ENCODE data around the gene SF3B5. TPM values are rescaled to one million over a fixed set of nuclear protein-coding genes. Genes with fewer than 3 reads are reported as not detected.
A peak's percentile ranks its signal among the peaks of the same experiment; 100 is the strongest.

Gene SF3B5
- 285 TPM for polyA plus RNA-seq (2013, experiment 1 of 2)
- 286 TPM for polyA plus RNA-seq (2013, experiment 2 of 2)

GRCh38 chr6:144095134-144096002 is at the start of gene SF3B5:
Gene SF3B5 (minus strand): TSS chr6:144095573. CDS start chr6:144095497, 76 bp downstream.
- H3K18ac ChIP-seq (ENCODE audit: low read length): no peak within 1 kb of the TSS
- peak; percentile 100 for DNase-seq
- no peak within 1 kb of the TSS for H3K23ac ChIP-seq (ENCODE audit: low read length)
- no peak within 1 kb of the TSS for H4K5ac ChIP-seq (ENCODE audit: low read length)
- no peak within 1 kb of the TSS for H2AK5ac ChIP-seq (ENCODE audit: low read length)
- no peaks in the 10 kb centered on the region for H3K27me3 ChIP-seq (ENCODE audit: insufficient read depth, low read length, poor library complexity)
- no peak within 1 kb of the TSS for H2BK5ac ChIP-seq (ENCODE audit: low read length)
- H3K4me2 ChIP-seq (ENCODE audit: low read length): peak within 1 kb of the TSS; percentile 54
- no peak within 1 kb of the TSS for H2BK15ac ChIP-seq (replicated peaks; ENCODE audit: low read depth)
- peak within 1 kb of the TSS; percentile 74 for H3K4ac ChIP-seq (ENCODE audit: low read depth, low read length)
- peak within 1 kb of the TSS; percentile 100 for H3K56ac ChIP-seq (ENCODE audit: low read length)
- no peaks in the 10 kb centered on the region for H3K36me3 ChIP-seq (ENCODE audit: control insufficient read depth, insufficient read depth, low read length)
- peaks cover 18% of the 10 kb centered on the region for H3K79me2 ChIP-seq (ENCODE audit: control insufficient read depth, insufficient read depth, low read length)
- H4K8ac ChIP-seq (ENCODE audit: low read depth, low read length): no peak within 1 kb of the TSS
- H3K4me3 ChIP-seq (ENCODE audit: low read length): peak within 1 kb of the TSS; percentile 95
- H3K79me1 ChIP-seq (ENCODE audit: low read length): peaks cover 14% of the 10 kb centered on the region
- H2BK120ac ChIP-seq (ENCODE audit: low read depth, low read length): no peak within 1 kb of the TSS
- no peak within 1 kb of the TSS for H3K27ac ChIP-seq (ENCODE audit: low read depth, low read length)
- peaks cover 3% of the 10 kb centered on the region for H3K4me1 ChIP-seq (ENCODE audit: control insufficient read depth, low read depth, low read length)
- peak within 1 kb of the TSS; percentile 95 for H3K9ac ChIP-seq (ENCODE audit: low read length)
- WGBS (ENCODE audit: extremely low coverage, insufficient coverage, low lambda C conversion rate): no CpG with 5 or more reads among the region's 60 CpGs

DNA sequence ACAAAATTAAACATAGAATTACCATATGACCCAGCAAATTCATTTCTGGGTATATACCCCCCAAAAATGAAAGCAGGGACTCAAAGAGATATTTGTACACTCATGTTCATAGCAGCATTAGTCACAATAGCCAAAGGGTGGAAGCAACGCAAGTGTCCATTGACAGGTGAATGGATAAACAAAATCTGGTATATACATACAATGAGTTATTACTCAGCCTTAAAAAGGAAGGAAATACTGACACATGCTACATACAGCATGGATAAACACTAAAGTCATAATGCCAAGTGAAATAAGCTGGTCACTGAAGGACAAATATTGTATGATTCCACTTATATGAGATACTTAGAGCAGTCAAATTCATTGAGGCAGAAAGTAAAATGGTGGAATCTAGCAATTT is 49.6 kb upstream of the SF3B5 start:
- Histone ChIP-seq H3K4me1 (ENCODE audit: control insufficient read depth, low read depth, low read length) (no peaks in the 10 kb centered on the region), H3K79me1 (ENCODE audit: low read length) (no peaks in the 10 kb centered on the region), H3K36me3 (ENCODE audit: control insufficient read depth, insufficient read depth, low read length) (no peaks in the 10 kb centered on the region), H2BK120ac (ENCODE audit: low read depth, low read length) (no peak overlapping the region), H3K23ac (ENCODE audit: low read length) (no peak overlapping the region), H2AK5ac (ENCODE audit: low read length) (no peak overlapping the region), H2BK5ac (ENCODE audit: low read length) (no peak overlapping the region), H4K5ac (ENCODE audit: low read length) (no peak overlapping the region), H3K27ac (ENCODE audit: low read depth, low read length) (no peak overlapping the region), H3K56ac (ENCODE audit: low read length) (no peak overlapping the region), H3K9ac (ENCODE audit: low read length) (no peak overlapping the region), H3K18ac (ENCODE audit: low read length) (no peak overlapping the region), H3K4me2 (ENCODE audit: low read length) (no peak overlapping the region), H3K4ac (ENCODE audit: low read depth, low read length) (no peak overlapping the region), H4K8ac (ENCODE audit: low read depth, low read length) (no peak overlapping the region), H3K27me3 (ENCODE audit: insufficient read depth, low read length, poor library complexity) (peaks cover 7% of the 10 kb centered on the region), H3K79me2 (ENCODE audit: control insufficient read depth, insufficient read depth, low read length) (no peaks in the 10 kb centered on the region), H3K4me3 (ENCODE audit: low read length) (no peak overlapping the region), H2BK15ac (replicated peaks; ENCODE audit: low read depth) (no peak overlapping the region)
- DNase-seq: no peak
- no CpG with 5 or more reads among the region's 1 CpG for WGBS (ENCODE audit: extremely low coverage, insufficient coverage, low lambda C conversion rate)

DNA sequence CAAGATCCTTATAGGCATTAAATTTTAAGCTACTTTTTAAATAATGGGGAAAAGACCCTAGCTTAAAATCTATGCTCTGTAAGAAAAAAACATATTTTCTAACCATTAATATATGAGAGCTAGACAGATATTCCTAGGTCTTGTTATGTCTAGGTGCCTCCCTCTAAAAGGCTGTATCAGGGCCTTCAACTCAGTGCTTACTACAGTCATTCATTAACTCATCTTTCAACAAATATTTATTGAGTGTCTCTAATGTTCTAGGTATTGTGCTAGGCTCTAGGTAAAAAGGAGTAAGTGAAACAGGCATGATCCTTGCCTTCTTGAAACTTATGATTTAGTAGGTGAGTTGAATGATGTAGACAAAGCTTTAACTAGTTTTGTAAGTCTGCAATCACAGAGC is 48.5 kb upstream of the SF3B5 start:
- Histone ChIP-seq H2BK15ac (replicated peaks; ENCODE audit: low read depth) (no peak overlapping the region), H3K9ac (ENCODE audit: low read length) (no peak overlapping the region), H3K79me1 (ENCODE audit: low read length) (no peaks in the 10 kb centered on the region), H3K27ac (ENCODE audit: low read depth, low read length) (no peak overlapping the region), H4K8ac (ENCODE audit: low read depth, low read length) (no peak overlapping the region), H2BK120ac (ENCODE audit: low read depth, low read length) (no peak overlapping the region), H3K36me3 (ENCODE audit: control insufficient read depth, insufficient read depth, low read length) (no peaks in the 10 kb centered on the region), H3K23ac (ENCODE audit: low read length) (no peak overlapping the region), H3K79me2 (ENCODE audit: control insufficient read depth, insufficient read depth, low read length) (no peaks in the 10 kb centered on the region), H4K5ac (ENCODE audit: low read length) (no peak overlapping the region), H3K18ac (ENCODE audit: low read length) (no peak overlapping the region), H3K56ac (ENCODE audit: low read length) (no peak overlapping the region), H2BK5ac (ENCODE audit: low read length) (no peak overlapping the region), H3K4me2 (ENCODE audit: low read length) (no peak overlapping the region), H3K4me3 (ENCODE audit: low read length) (no peak overlapping the region), H3K4me1 (ENCODE audit: control insufficient read depth, low read depth, low read length) (no peaks in the 10 kb centered on the region), H3K27me3 (ENCODE audit: insufficient read depth, low read length, poor library complexity) (peaks cover 3% of the 10 kb centered on the region), H3K4ac (ENCODE audit: low read depth, low read length) (no peak overlapping the region), H2AK5ac (ENCODE audit: low read length) (no peak overlapping the region)
- DNase-seq: no peak

- Histone ChIP-seq H4K5ac (ENCODE audit: low read length) (no peak overlapping the region), H3K4me1 (ENCODE audit: control insufficient read depth, low read depth, low read length) (no peaks in the 10 kb centered on the region), H3K18ac (ENCODE audit: low read length) (no peak overlapping the region), H3K27me3 (ENCODE audit: insufficient read depth, low read length, poor library complexity) (no peaks in the 10 kb centered on the region), H2BK5ac (ENCODE audit: low read length) (no peak overlapping the region), H3K36me3 (ENCODE audit: control insufficient read depth, insufficient read depth, low read length) (no peaks in the 10 kb centered on the region), H2BK120ac (ENCODE audit: low read depth, low read length) (no peak overlapping the region), H3K4me2 (ENCODE audit: low read length) (no peak overlapping the region), H2AK5ac (ENCODE audit: low read length) (no peak overlapping the region), H3K79me1 (ENCODE audit: low read length) (no peaks in the 10 kb centered on the region), H3K27ac (ENCODE audit: low read depth, low read length) (no peak overlapping the region), H3K79me2 (ENCODE audit: control insufficient read depth, insufficient read depth, low read length) (no peaks in the 10 kb centered on the region), H2BK15ac (replicated peaks; ENCODE audit: low read depth) (no peak overlapping the region), H3K56ac (ENCODE audit: low read length) (no peak overlapping the region), H3K23ac (ENCODE audit: low read length) (no peak overlapping the region), H3K4ac (ENCODE audit: low read depth, low read length) (no peak overlapping the region), H3K4me3 (ENCODE audit: low read length) (no peak overlapping the region), H3K9ac (ENCODE audit: low read length) (no peak overlapping the region), H4K8ac (ENCODE audit: low read depth, low read length) (no peak overlapping the region)
- DNase-seq: no peak
- WGBS (ENCODE audit: extremely low coverage, insufficient coverage, low lambda C conversion rate): no CpG with 5 or more reads among the region's 1 CpG
These were observed 47.7 kb upstream of the SF3B5 start for GRCh38 chr6:144143106-144143505.

DNA sequence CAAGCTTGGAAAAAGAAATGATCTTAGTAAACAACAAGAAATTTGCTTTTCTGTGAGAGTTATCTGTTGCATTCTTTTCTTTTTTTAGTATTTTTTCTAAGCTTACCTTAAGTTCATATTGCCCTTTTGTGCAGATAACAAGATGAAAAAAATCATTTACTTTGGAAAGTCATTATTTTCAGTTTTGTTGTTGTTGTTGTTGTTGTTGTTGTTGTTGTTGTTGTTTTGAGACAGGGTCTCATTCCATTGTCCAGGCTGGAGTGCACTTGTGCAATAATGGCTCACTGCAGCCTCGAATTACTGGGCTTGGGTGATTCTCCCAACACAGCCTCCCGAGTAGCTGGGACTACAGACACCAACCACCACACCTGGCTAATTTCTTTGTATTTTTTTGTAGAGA is 46.1 kb upstream of the SF3B5 start:
- H3K18ac ChIP-seq (ENCODE audit: low read length): no peak overlapping the region
- no peak overlapping the region for H4K5ac ChIP-seq (ENCODE audit: low read length)
- no peak overlapping the region for H2BK5ac ChIP-seq (ENCODE audit: low read length)
- H2BK120ac ChIP-seq (ENCODE audit: low read depth, low read length): no peak overlapping the region
- no peaks in the 10 kb centered on the region for H3K27me3 ChIP-seq (ENCODE audit: insufficient read depth, low read length, poor library complexity)
- H3K36me3 ChIP-seq (ENCODE audit: control insufficient read depth, insufficient read depth, low read length): no peaks in the 10 kb centered on the region
- H3K27ac ChIP-seq (ENCODE audit: low read depth, low read length): no peak overlapping the region
- H4K8ac ChIP-seq (ENCODE audit: low read depth, low read length): no peak overlapping the region
- no peak overlapping the region for H2BK15ac ChIP-seq (replicated peaks; ENCODE audit: low read depth)
- H3K4me1 ChIP-seq (ENCODE audit: control insufficient read depth, low read depth, low read length): no peaks in the 10 kb centered on the region
- no peak overlapping the region for H3K4me3 ChIP-seq (ENCODE audit: low read length)
- no peak overlapping the region for H3K56ac ChIP-seq (ENCODE audit: low read length)
- no peak overlapping the region for H3K9ac ChIP-seq (ENCODE audit: low read length)
- no CpG with 5 or more reads among the region's 2 CpGs for WGBS (ENCODE audit: extremely low coverage, insufficient coverage, low lambda C conversion rate)
- no peak overlapping the region for H2AK5ac ChIP-seq (ENCODE audit: low read length)
- no peaks in the 10 kb centered on the region for H3K79me2 ChIP-seq (ENCODE audit: control insufficient read depth, insufficient read depth, low read length)
- no peaks in the 10 kb centered on the region for H3K79me1 ChIP-seq (ENCODE audit: low read length)
- H3K4ac ChIP-seq (ENCODE audit: low read depth, low read length): no peak overlapping the region
- DNase-seq: no peak
- no peak overlapping the region for H3K4me2 ChIP-seq (ENCODE audit: low read length)
- no peak overlapping the region for H3K23ac ChIP-seq (ENCODE audit: low read length)

DNA sequence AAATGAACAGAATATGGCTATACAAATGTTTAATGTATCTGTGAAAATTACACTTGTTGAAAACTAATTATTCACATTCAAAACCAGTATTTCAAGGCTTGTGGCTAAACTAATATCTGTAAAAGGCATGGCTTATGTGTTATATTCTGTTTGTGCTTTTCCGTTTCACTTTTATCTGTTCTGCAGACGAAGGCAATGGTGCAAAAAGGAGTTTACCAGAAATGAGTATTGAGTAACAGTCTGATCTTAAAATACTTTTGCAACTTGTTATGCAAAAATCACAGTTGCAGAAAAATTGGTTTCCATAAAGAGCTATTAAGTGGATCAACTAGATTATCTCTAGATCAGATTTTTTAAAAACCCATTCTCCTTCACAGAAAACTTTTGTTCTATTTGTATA is 45.5 kb upstream of the SF3B5 start:
- Histone ChIP-seq H3K79me1 (ENCODE audit: low read length) (no peaks in the 10 kb centered on the region), H3K4ac (ENCODE audit: low read depth, low read length) (no peak overlapping the region), H4K8ac (ENCODE audit: low read depth, low read length) (no peak overlapping the region), H4K5ac (ENCODE audit: low read length) (no peak overlapping the region), H2BK15ac (replicated peaks; ENCODE audit: low read depth) (no peak overlapping the region), H3K36me3 (ENCODE audit: control insufficient read depth, insufficient read depth, low read length) (no peaks in the 10 kb centered on the region), H3K4me1 (ENCODE audit: control insufficient read depth, low read depth, low read length) (no peaks in the 10 kb centered on the region), H3K23ac (ENCODE audit: low read length) (no peak overlapping the region), H2BK5ac (ENCODE audit: low read length) (no peak overlapping the region), H3K18ac (ENCODE audit: low read length) (no peak overlapping the region), H3K4me3 (ENCODE audit: low read length) (no peak overlapping the region), H2AK5ac (ENCODE audit: low read length) (no peak overlapping the region), H3K56ac (ENCODE audit: low read length) (no peak overlapping the region), H2BK120ac (ENCODE audit: low read depth, low read length) (no peak overlapping the region), H3K79me2 (ENCODE audit: control insufficient read depth, insufficient read depth, low read length) (no peaks in the 10 kb centered on the region), H3K4me2 (ENCODE audit: low read length) (no peak overlapping the region), H3K9ac (ENCODE audit: low read length) (no peak overlapping the region), H3K27ac (ENCODE audit: low read depth, low read length) (no peak overlapping the region), H3K27me3 (ENCODE audit: insufficient read depth, low read length, poor library complexity) (no peaks in the 10 kb centered on the region)
- WGBS (ENCODE audit: extremely low coverage, insufficient coverage, low lambda C conversion rate): no CpG with 5 or more reads among the region's 2 CpGs
- DNase-seq: no peak
